ENCODE measurements around the gene CD2AP.

Gene CD2AP

DNA sequence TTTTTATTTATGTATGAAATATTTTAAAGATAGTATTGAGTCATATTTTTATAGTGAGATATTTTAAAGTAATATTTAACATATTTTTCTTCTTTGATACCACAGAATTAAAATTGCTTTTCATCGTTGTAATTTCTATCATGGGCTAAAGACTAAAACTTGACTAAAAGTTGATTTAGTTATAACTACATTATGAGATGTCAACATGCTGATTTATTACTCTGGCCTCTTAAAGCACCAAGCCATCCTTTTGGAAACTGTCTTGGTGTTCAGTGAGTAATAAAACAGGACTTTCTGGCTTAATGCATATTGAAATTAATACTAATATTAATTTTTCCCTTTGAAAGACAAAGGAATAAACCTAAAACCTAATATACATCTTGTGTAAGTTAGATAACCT is 125.6 kb downstream of the CD2AP start:
- Histone ChIP-seq H3K4me2 (ENCODE audit: low read depth, low read length, poor library complexity, severe bottlenecking) (no peak overlapping the region), H3K79me2 (ENCODE audit: insufficient read depth, low read length) (no peaks in the 10 kb centered on the region), H3K9me2 (replicated peaks; ENCODE audit: insufficient read depth, low read length) (no peaks in the 10 kb centered on the region), H3K9ac (ENCODE audit: low read length) (no peak overlapping the region), H4K20me1 (ENCODE audit: low read depth, low read length) (peaks cover 8% of the 10 kb centered on the region; the same call in 1 of the 2 replicates), H3K9me3 (ENCODE audit: insufficient read depth, low read length) (no peaks in the 10 kb centered on the region), H3K36me3 (ENCODE audit: low read length) (peaks cover 87% of the 10 kb centered on the region), H2AFZ (ENCODE audit: low read depth, low read length, severe bottlenecking) (no peak overlapping the region), H3K27ac (ENCODE audit: low read depth, low read length) (no peak overlapping the region), H3K27me3 (ENCODE audit: low read length) (no peaks in the 10 kb centered on the region), H3F3A (ENCODE audit: insufficient read depth) (peaks cover 22% of the 10 kb centered on the region; the same call in 1 of the 2 replicates), H3K4me3 (ENCODE audit: insufficient read depth, low read length, poor library complexity, severe bottlenecking) (no peak overlapping the region)
- TF ChIP-seq EZH2phosphoT487 (conservative IDR thresholded peaks at IDR 0.05; ENCODE audit: low read length): no peak
- TF ChIP-seq, protein P1, sequence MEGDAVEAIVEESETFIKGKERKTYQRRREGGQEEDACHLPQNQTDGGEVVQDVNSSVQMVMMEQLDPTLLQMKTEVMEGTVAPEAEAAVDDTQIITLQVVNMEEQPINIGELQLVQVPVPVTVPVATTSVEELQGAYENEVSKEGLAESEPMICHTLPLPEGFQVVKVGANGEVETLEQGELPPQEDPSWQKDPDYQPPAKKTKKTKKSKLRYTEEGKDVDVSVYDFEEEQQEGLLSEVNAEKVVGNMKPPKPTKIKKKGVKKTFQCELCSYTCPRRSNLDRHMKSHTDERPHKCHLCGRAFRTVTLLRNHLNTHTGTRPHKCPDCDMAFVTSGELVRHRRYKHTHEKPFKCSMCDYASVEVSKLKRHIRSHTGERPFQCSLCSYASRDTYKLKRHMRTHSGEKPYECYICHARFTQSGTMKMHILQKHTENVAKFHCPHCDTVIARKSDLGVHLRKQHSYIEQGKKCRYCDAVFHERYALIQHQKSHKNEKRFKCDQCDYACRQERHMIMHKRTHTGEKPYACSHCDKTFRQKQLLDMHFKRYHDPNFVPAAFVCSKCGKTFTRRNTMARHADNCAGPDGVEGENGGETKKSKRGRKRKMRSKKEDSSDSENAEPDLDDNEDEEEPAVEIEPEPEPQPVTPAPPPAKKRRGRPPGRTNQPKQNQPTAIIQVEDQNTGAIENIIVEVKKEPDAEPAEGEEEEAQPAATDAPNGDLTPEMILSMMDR (IDR thresholded peaks at IDR 0.05; ENCODE audit: insufficient read depth, low read length, poor library complexity, severe bottlenecking): no peak

DNA sequence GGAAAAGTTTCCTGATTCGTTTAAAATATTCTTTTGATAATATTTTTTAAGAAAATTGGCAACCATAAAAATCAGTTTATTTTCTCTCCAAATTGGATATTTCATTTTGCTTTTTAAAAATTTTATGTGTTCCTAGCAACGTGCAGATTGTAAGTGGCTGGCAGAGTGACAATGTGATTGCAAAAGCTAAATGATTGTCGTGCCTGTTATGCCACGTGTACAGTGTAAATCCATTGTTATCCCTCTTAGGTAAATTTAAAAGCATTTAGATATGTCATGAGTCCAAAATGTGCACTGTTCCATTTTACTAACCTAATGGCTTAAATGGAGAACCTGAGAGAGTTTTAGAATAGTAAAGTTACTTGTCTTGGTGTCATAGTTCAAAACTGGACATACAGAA is 126.4 kb downstream of the CD2AP start:
- no peak overlapping the region for H3K4me2 ChIP-seq (ENCODE audit: low read depth, low read length, poor library complexity, severe bottlenecking)
- no peaks in the 10 kb centered on the region for H3K9me3 ChIP-seq (ENCODE audit: insufficient read depth, low read length)
- TF ChIP-seq, protein P1 (IDR thresholded peaks at IDR 0.05; ENCODE audit: insufficient read depth, low read length, poor library complexity, severe bottlenecking): no peak
- TF ChIP-seq EZH2phosphoT487 (conservative IDR thresholded peaks at IDR 0.05; ENCODE audit: low read length): no peak
- peaks cover 22% of the 10 kb centered on the region; the same call in 1 of the 2 replicates for H3F3A ChIP-seq (ENCODE audit: insufficient read depth)
- no peak overlapping the region for H2AFZ ChIP-seq (ENCODE audit: low read depth, low read length, severe bottlenecking)
- no peaks in the 10 kb centered on the region for H3K9me2 ChIP-seq (replicated peaks; ENCODE audit: insufficient read depth, low read length)
- H3K27me3 ChIP-seq (ENCODE audit: low read length): no peaks in the 10 kb centered on the region
- H4K20me1 ChIP-seq (ENCODE audit: low read depth, low read length): peaks cover 8% of the 10 kb centered on the region; the same call in 1 of the 2 replicates
- peaks cover 95% of the 10 kb centered on the region for H3K36me3 ChIP-seq (ENCODE audit: low read length)
- H3K9ac ChIP-seq (ENCODE audit: low read length): no peak overlapping the region
- no peaks in the 10 kb centered on the region for H3K79me2 ChIP-seq (ENCODE audit: insufficient read depth, low read length)
- no peak overlapping the region for H3K27ac ChIP-seq (ENCODE audit: low read depth, low read length)
- H3K4me3 ChIP-seq (ENCODE audit: insufficient read depth, low read length, poor library complexity, severe bottlenecking): no peak overlapping the region

DNA sequence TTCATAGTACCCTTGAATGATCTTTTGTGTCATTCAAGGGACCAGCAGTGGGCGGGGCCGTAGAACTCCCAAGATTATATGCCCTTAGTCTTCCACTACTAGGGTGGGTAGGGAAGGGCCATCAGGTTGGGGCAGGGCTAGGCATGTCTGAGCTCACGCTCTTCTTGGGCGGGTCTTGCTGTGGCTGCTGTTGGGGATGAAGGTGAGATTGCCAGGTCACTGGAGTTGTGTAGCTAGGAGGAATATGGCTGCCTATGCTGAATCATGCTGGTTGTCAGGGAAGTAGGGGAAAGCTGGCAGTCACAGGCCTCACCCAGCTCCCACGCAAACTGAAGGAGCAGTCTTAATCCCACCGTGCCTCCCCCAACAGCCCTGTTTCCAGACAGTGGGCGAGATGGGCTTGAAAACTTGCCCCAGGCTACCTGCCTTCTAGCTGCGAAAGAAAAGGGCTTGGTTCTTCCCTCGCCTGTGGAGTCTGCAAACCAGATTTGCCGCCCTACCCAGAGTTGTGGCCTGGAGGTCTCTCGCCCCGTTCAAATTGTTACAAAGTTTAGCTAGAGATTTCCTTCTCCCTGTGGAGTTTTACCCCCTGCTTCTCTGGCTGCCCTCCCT is 144.4 kb downstream of the CD2AP start:
- H3K36me3 ChIP-seq (ENCODE audit: low read length): peaks cover 57% of the 10 kb centered on the region
- TF ChIP-seq, protein P1 (IDR thresholded peaks at IDR 0.05; ENCODE audit: insufficient read depth, low read length, poor library complexity, severe bottlenecking): no peak
- no peak for TF ChIP-seq EZH2phosphoT487 (conservative IDR thresholded peaks at IDR 0.05; ENCODE audit: low read length)
- H3K27ac ChIP-seq (ENCODE audit: low read depth, low read length): no peak overlapping the region
- peaks cover 8% of the 10 kb centered on the region; the same call in 1 of the 2 replicates for H3F3A ChIP-seq (ENCODE audit: insufficient read depth)
- no peaks in the 10 kb centered on the region for H3K79me2 ChIP-seq (ENCODE audit: insufficient read depth, low read length)
- no peaks in the 10 kb centered on the region for H3K27me3 ChIP-seq (ENCODE audit: low read length)
- no peak overlapping the region for H3K4me2 ChIP-seq (ENCODE audit: low read depth, low read length, poor library complexity, severe bottlenecking)
- H3K9ac ChIP-seq (ENCODE audit: low read length): no peak overlapping the region
- no peak overlapping the region for H3K4me3 ChIP-seq (ENCODE audit: insufficient read depth, low read length, poor library complexity, severe bottlenecking)
- H3K9me3 ChIP-seq (ENCODE audit: insufficient read depth, low read length): no peaks in the 10 kb centered on the region
- peaks cover 11% of the 10 kb centered on the region; the same call in 1 of the 2 replicates for H4K20me1 ChIP-seq (ENCODE audit: low read depth, low read length)
- no peak overlapping the region for H2AFZ ChIP-seq (ENCODE audit: low read depth, low read length, severe bottlenecking)
- no peaks in the 10 kb centered on the region for H3K9me2 ChIP-seq (replicated peaks; ENCODE audit: insufficient read depth, low read length)
